ENCODE measurements around the gene VPS26C. TPM values are rescaled to one million over a fixed set of nuclear protein-coding genes. Genes with fewer than 3 reads are reported as not detected.

The VPS26C gene
- total RNA-seq, 1 experiment from 2014 or later = 58.0 TPM

GRCh38 chr21:37264808-37265207 is 2.3 kb downstream of the VPS26C start:
- Histone ChIP-seq H4K5ac (ENCODE audit: insufficient read length, low read depth, low read length) (no peak overlapping the region), H2BK20ac (ENCODE audit: low read depth, low read length, poor library complexity, severe bottlenecking) (no peak overlapping the region), H2BK12ac (ENCODE audit: insufficient read length, low read depth, low read length) (no peak overlapping the region), H2BK5ac (ENCODE audit: insufficient read length, low read length) (no peak overlapping the region), H4K8ac (replicated peaks; ENCODE audit: insufficient read length, low read depth, low read length) (no peak overlapping the region), H2AFZ (ENCODE audit: low read length) (no peak overlapping the region), H3K56ac (ENCODE audit: insufficient read length, low read depth, low read length) (no peak overlapping the region), H2BK120ac (ENCODE audit: low read depth, low read length, poor library complexity, severe bottlenecking) (no peak overlapping the region), H3K4ac (ENCODE audit: low read depth, low read length) (no peak overlapping the region), H3K14ac (ENCODE audit: insufficient read depth, low read length) (no peak overlapping the region), H3K27me3 (ENCODE audit: insufficient read depth, low read length) (no peaks in the 10 kb centered on the region), H4K20me1 (ENCODE audit: control insufficient read depth, insufficient read depth, insufficient read length) (no peaks in the 10 kb centered on the region), H2BK15ac (ENCODE audit: low read depth, low read length) (no peak overlapping the region), H3K79me1 (ENCODE audit: insufficient read depth, low read depth, low read length, poor library complexity, severe bottlenecking) (no peaks in the 10 kb centered on the region), H3K4me1 (ENCODE audit: insufficient read depth, low read length) (no peaks in the 10 kb centered on the region), H3K4me2 (ENCODE audit: insufficient read depth, insufficient read length, low read length) (no peak overlapping the region), H4K91ac (ENCODE audit: insufficient read length, low read depth, low read length) (no peak overlapping the region), H3K18ac (ENCODE audit: insufficient read length, low read depth, low read length) (no peak overlapping the region), H3T11ph (ENCODE audit: low read length) (no peak overlapping the region), H2AK5ac (ENCODE audit: insufficient read length, low read length) (no peak overlapping the region), H3K23ac (ENCODE audit: insufficient read length, low read depth, low read length) (no peak overlapping the region), H3K9ac (ENCODE audit: extremely low read depth, insufficient read length, low read length) (no peak overlapping the region), H3K79me2 (ENCODE audit: insufficient read depth, low read length) (peaks cover 26% of the 10 kb centered on the region; the same call in 1 of the 2 replicates), H3K27ac (ENCODE audit: insufficient read length, low read depth, low read length) (no peak overlapping the region), H3K23me2 (ENCODE audit: insufficient read length, low read depth, low read length, poor library complexity, severe bottlenecking) (peaks cover 9% of the 10 kb centered on the region), H3K9me3 (ENCODE audit: control insufficient read depth, low read depth, low read length) (no peaks in the 10 kb centered on the region)
- no peaks in the 10 kb centered on the region for H3K9me3 Mint-ChIP-seq
- DNase-seq = no peak
- peaks cover 19 to 20% of the 10 kb centered on the region in 2 experiments for H3K4me1 Mint-ChIP-seq
- no peak for TF ChIP-seq CTCF (conservative IDR thresholded peaks at IDR 0.05)
- no CpG with 5 or more reads among the region's 4 CpGs for WGBS (ENCODE audit: extremely low coverage, insufficient read length, low lambda C conversion rate)
- H3K36me3 Mint-ChIP-seq (ENCODE audit: insufficient read depth in 1 of 3, low read depth in 3 of 3) = peaks cover 0 to 13% (median 7%) of the 10 kb centered on the region in 3 experiments; a peak in 4 of 7 replicates
- peak overlapping the region; percentile 24 to 30; a peak in 1 of 5 replicates for H3K4me3 Mint-ChIP-seq
- peak overlapping the region in 1 of 3 experiments; percentile 43; a peak in 1 of 7 replicates for H3K27ac Mint-ChIP-seq
- no peaks in the 10 kb centered on the region for H3K27me3 Mint-ChIP-seq (ENCODE audit: low read depth)

Data from H9 (cell line).